Endothelial cell of umbilical vein (primary cell): ENCODE data around the gene ZBTB26. TPM values are rescaled to one million over a fixed set of nuclear protein-coding genes. Genes with fewer than 3 reads are reported as not detected.

Experiments
- BruUV-seq: library from RNA; stranded (reverse); fragments of 400-500 nt; replicated peaks from 2 replicates; lab custom pipeline; 2021; lab: Mats Ljungman, UMichigan
- CTCF ChIA-PET: fragments of 300-600, 350-600 bp; sonication (Branson Sonifier 250); formaldehyde crosslinking; loops from one replicate; lab custom pipeline; 2021; ENCODE audit warnings: antibody characterized with exemption, inconsistent platforms; lab: Charles Lee
- POLR2A ChIA-PET: fragments of 300-600, 350-600 bp; sonication (Branson Sonifier 250); formaldehyde crosslinking; loops from one replicate; lab custom pipeline; 2021; ENCODE audit warnings: antibody characterized with exemption, inconsistent platforms; lab: Charles Lee
- DNase-seq: peaks from one replicate; pipeline ENCODE4 v3.0.0-alpha.2; 2011; ENCODE audit warnings: low read depth, low spot score
- FAIRE-seq: peaks from 2 replicates; lab custom pipeline; 2011; peaks lifted over from hg19 to GRCh38; lab: Jason Lieb, UNC
- H2AFZ ChIP-seq: 2 replicates; pipeline ENCODE4 v1.6.0; 2012; ENCODE audit warnings: low read depth, low read length, control low read depth, inconsistent platforms
- H3K27ac ChIP-seq: 2 replicates; pipeline ENCODE4 v1.5.1; 2011; ENCODE audit warnings: low read depth, mild to moderate bottlenecking, control low read depth, low read length, moderate library complexity; ENCODE audit not compliant: insufficient read depth
- H3K27me3 ChIP-seq, 2 experiments: 2 replicates each; pipeline versions ENCODE4 v1.6.0 to v1.6.1; 2011; ENCODE audit warnings: low read length in 2 of 2, mixed read lengths in 1 of 2; ENCODE audit not compliant: control insufficient read depth in 2 of 2, insufficient read depth in 2 of 2
- H3K36me3 ChIP-seq, 2 experiments: 2 replicates in 1 of 2; 3 replicates in 1 of 2; pipeline ENCODE4 v1.5.1; 2011; ENCODE audit warnings: low read length in 2 of 2, mild to moderate bottlenecking in 1 of 2, moderate library complexity in 1 of 2; ENCODE audit not compliant: control insufficient read depth in 2 of 2, insufficient read depth in 2 of 2; ENCODE audit errors: extremely low read depth in 1 of 2
- H3K4me1 ChIP-seq: 3 replicates; pipeline ENCODE4 v1.5.1; 2011; ENCODE audit warnings: mild to moderate bottlenecking, low read length; ENCODE audit not compliant: control insufficient read depth, insufficient read depth; ENCODE audit errors: extremely low read depth
- H3K4me2 ChIP-seq: 2 replicates; pipeline ENCODE4 v1.6.1; 2011; ENCODE audit warnings: low read length, control low read depth, mixed read lengths; ENCODE audit not compliant: insufficient read depth
- H3K4me3 ChIP-seq, 3 experiments: fragments of 200-600 bp in 1 of 3; sonication (generic), shearing (Covaris generic) in 1 of 3; replicated peaks in 1 of 3; 2 replicates each; pipeline ENCODE4 v1.5.1; 2011 to 2016; ENCODE audit warnings: control low read depth in 3 of 3, low read length in 3 of 3, mild to moderate bottlenecking in 2 of 3, inconsistent platforms in 1 of 3, low read depth in 1 of 3, moderate library complexity in 1 of 3; ENCODE audit not compliant: insufficient read depth in 1 of 3
- H3K79me2 ChIP-seq: 2 replicates; pipeline ENCODE4 v1.6.0; 2012; ENCODE audit warnings: low read length, inconsistent platforms; ENCODE audit not compliant: control insufficient read depth, insufficient read depth
- H3K9ac ChIP-seq: replicated peaks from 2 replicates; pipeline ENCODE3; 2011; ENCODE audit warnings: low read length, control low read depth; ENCODE audit not compliant: insufficient read depth; ENCODE audit errors: extremely low read depth
- H3K9me1 ChIP-seq: replicated peaks from 3 replicates; pipeline ENCODE4 v1.6.0; 2011; ENCODE audit warnings: mild to moderate bottlenecking, low read length; ENCODE audit not compliant: control insufficient read depth, insufficient read depth; ENCODE audit errors: extremely low read depth
- H3K9me3 ChIP-seq: replicated peaks from 2 replicates; pipeline ENCODE4 v1.5.1; 2012; ENCODE audit warnings: low read length, inconsistent platforms; ENCODE audit not compliant: control insufficient read depth, insufficient read depth
- H4K20me1 ChIP-seq: replicated peaks from 2 replicates; pipeline ENCODE3; 2011; ENCODE audit warnings: mild to moderate bottlenecking, low read length; ENCODE audit not compliant: control insufficient read depth, insufficient read depth; ENCODE audit errors: extremely low read depth
- JUN ChIP-seq: IDR thresholded peaks from 2 replicates; pipeline ENCODE4 v1.6.1; 2011; ENCODE audit warnings: borderline replicate concordance, low read depth; ENCODE audit not compliant: insufficient read length, insufficient read depth
- POLR2A ChIP-seq: IDR thresholded peaks from 2 replicates; pipeline ENCODE4 v1.6.1; 2012; ENCODE audit warnings: low read depth, mild to moderate bottlenecking, control low read depth, low read length
- POLR2AphosphoS5 ChIP-seq: IDR thresholded peaks from 2 replicates; pipeline ENCODE4 v1.6.1; 2012; ENCODE audit warnings: low read depth, mild to moderate bottlenecking, control low read depth, low read length, moderate library complexity; ENCODE audit not compliant: insufficient read depth
- dilution Hi-C: fragments of 300-500 bp; cut with MboI; formaldehyde crosslinking; loops from one replicate; pipeline ENCODE4 v1.15.0; 2019; ENCODE audit warnings: low sequenced_read_pairs; ENCODE audit not compliant: extremely low pct_ligation_motif_present
- intact Hi-C: fragments of 100-400 bp; cut with micrococcal nuclease; formaldehyde crosslinking; loops from one replicate; pipeline ENCODE4 v1.10.0; 2022
- polyA plus RNA-seq, 4 experiments: library from polyadenylated mRNA; depleted of rRNA in 3 of 4; stranded (reverse) in 3 of 4; unstranded in 1 of 4; fragments of >200 nt; gene quantifications; 2 replicates each; pipeline versions ENCODE4 v1.2.1 to v1.2.3, GENCODE V29; 2011 to 2012; ENCODE audit warnings: missing spikeins in 1 of 4
- total RNA-seq: library from RNA; stranded (reverse); gene quantifications from 2 replicates; pipeline ENCODE4 v1.2.3, GENCODE V29; 2021
- TF ChIP-seq, protein P1 (sequence below): IDR thresholded peaks from 2 replicates; pipeline ENCODE4 v1.6.1; 2011; ENCODE audit not compliant: insufficient read depth, insufficient read length

The ZBTB26 gene
- total and polyA plus RNA-seq, 2 donors (not counting 3 experiments of a cell fraction or from before 2014, with no cell fraction given), result 2.6 to 5.0 TPM

DNA sequence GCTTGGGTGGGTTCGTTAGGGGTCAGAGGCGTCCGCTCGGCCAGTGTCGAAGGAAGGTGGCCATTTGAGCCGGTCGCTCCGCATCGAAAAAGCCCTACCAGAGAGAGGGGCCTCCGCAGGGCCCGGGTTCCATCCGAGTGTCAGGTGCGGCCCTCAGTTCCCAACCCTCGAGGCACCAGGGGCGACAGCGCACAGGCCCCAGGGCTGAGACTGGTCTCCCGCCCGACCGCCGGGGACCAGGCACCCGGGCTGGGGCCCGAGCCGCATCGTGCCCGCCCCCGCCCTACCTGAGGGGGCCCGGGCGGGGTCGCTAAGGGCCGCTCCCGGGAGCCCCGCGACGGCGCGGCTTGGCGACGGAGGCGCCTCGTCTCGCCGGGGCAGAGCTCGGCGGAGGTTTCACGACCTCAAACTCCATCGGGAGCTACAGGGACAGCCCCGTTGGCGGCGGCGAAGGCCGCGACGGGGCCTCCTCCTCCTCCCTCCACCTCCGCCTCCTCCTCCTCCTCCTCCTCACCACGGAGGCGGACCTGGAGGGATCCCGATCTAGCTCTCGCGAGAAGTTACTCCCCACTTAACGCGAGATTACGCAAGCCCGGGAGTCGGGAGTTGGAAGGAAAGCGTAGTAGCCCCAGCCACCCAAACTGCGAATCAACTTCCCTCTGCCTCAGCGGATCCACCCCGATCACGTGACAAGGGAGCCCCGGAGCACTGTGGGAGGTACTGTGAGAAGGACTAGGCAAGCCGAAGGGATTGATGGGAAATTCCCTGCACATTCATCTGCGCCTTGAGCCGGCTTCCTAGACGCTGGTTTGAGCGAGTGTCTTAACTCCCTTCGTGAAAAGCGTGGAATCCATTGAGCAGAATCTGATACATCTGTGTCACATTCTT is 26.2 kb downstream of the ZBTB26 start, which contains the start of gene RC3H2:
RC3H2 (minus strand) TSS at position 537 of the 888 bp plus-strand sequence. CDS start 7,850 bp downstream, outside the sequence.
- Histone ChIP-seq H3K36me3 (no peaks in the 10 kb centered on the region), H3K9me3 (no peaks in the 10 kb centered on the region), H3K9ac (peak within 1 kb of the TSS; percentile 91), H3K4me1 (peaks cover 21% of the 10 kb centered on the region), H4K20me1 (no peaks in the 10 kb centered on the region), H3K4me2 (peak within 1 kb of the TSS; percentile 98), H3K27me3 (no peaks in the 10 kb centered on the region), H2AFZ (peak within 1 kb of the TSS; percentile 86), H3K9me1 (no peaks in the 10 kb centered on the region), H3K27ac (peak within 1 kb of the TSS; percentile 73), H3K4me3 (peak within 1 kb of the TSS; percentile 53 to 92 (median 54)), H3K79me2 (peaks cover 50% of the 10 kb centered on the region)
- dilution Hi-C loops (no loop called here), intact Hi-C loops (loop anchor here (1.0 to 5.0 kb wide), 5 partner anchors 8 to 447 kb away; partner anchors contain the start of genes RABGAP1, ZBTB26 and ZBTB6)
- ChIA-PET POLR2A (interaction anchor here (0.6 to 2.9 kb wide), 6 partner anchors 9 to 90 kb away, joined by 4 to 11 read pairs (median 4); partner anchors contain the start of genes RABGAP1 and ZBTB26), CTCF (interaction anchor here (1.0 to 3.0 kb wide), 7 partner anchors 8 to 445 kb away, joined by 3 to 19 read pairs (median 9); partner anchors contain the start of genes ZBTB26 and ZBTB6)
- FAIRE-seq (peak; percentile 99), DNase-seq (peak; percentile 100)
- peak; percentile 79 for TF ChIP-seq POLR2AphosphoS5
- TF ChIP-seq, protein P1, sequence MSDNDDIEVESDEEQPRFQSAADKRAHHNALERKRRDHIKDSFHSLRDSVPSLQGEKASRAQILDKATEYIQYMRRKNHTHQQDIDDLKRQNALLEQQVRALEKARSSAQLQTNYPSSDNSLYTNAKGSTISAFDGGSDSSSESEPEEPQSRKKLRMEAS, result peak; percentile 70
- TF ChIP-seq POLR2A, result peak; percentile 88
- no peak for TF ChIP-seq JUN
- BruUV-seq, result TSS peak; percentile 87
